GM19035 (cell line): ENCODE data around the gene SYNGAP1.

Experiments
- ATAC-seq: cut with Tn5 transposase; IDR thresholded peaks from one replicate; pipeline ENCODE4 v1.9.1; 2021; ENCODE audit not compliant: unreplicated experiment

The SYNGAP1 gene

GRCh38 chr6:33420491-33421343 is 852 bp downstream of the SYNGAP1 start:
- no peak for ATAC-seq

- ATAC-seq = no peak
Measured at GRCh38 chr6:33421344-33421643, 1.4 kb downstream of the SYNGAP1 start.

- no peak for ATAC-seq
Measured at GRCh38 chr6:33423777-33424176, 3.9 kb downstream of the SYNGAP1 start.

GRCh38 chr6:33424855-33425667 is 5.2 kb downstream of the SYNGAP1 start:
- no peak for ATAC-seq

GRCh38 chr6:33425668-33426577 is 6.1 kb downstream of the SYNGAP1 start:
- ATAC-seq = no peak

- no peak for ATAC-seq
Measured at GRCh38 chr6:33426590-33427511, 7.0 kb downstream of the SYNGAP1 start.

- no peak for ATAC-seq
Measured at GRCh38 chr6:33427585-33428223, 7.8 kb downstream of the SYNGAP1 start.

- no peak for ATAC-seq
Measured at GRCh38 chr6:33428224-33428965, 8.5 kb downstream of the SYNGAP1 start.

- no peak for ATAC-seq
Measured at GRCh38 chr6:33428966-33429749, 9.3 kb downstream of the SYNGAP1 start.

- no peak for ATAC-seq
Measured at GRCh38 chr6:33429750-33430052, 9.8 kb downstream of the SYNGAP1 start.

- no peak for ATAC-seq
Measured at GRCh38 chr6:33430334-33430733, 10.5 kb downstream of the SYNGAP1 start.

GRCh38 chr6:33430991-33431879 is 11.4 kb downstream of the SYNGAP1 start:
- ATAC-seq = no peak

- ATAC-seq = no peak
Measured at GRCh38 chr6:33431880-33432541, 12.1 kb downstream of the SYNGAP1 start.

GRCh38 chr6:33432546-33432945 is 12.7 kb downstream of the SYNGAP1 start:
- no peak for ATAC-seq

GRCh38 chr6:33433001-33433543 is 13.2 kb downstream of the SYNGAP1 start:
- no peak for ATAC-seq

GRCh38 chr6:33433544-33434191 is 13.8 kb downstream of the SYNGAP1 start:
- no peak for ATAC-seq
